CD4-positive, alpha-beta T cell treated with Interferon gamma for 1 hour (primary cell): Measurements from ENCODE around the gene SLC35F3.
"Not testable (repeated sequence)": the region's sequence is repeated elsewhere in the genome, so short reads cannot be mapped to it uniquely, and the experiment has no call there.

Source experiments
- DNase-seq: peaks from one replicate; pipeline ENCODE4 v3.0.0-alpha.2; 2020

The SLC35F3 gene

GRCh38 chr1:233904633-233905415 lies at the start of gene SLC35F3:
TSS of gene SLC35F3 (plus strand) at chr1:233904676.
- DNase-seq, result no peak

DNA sequence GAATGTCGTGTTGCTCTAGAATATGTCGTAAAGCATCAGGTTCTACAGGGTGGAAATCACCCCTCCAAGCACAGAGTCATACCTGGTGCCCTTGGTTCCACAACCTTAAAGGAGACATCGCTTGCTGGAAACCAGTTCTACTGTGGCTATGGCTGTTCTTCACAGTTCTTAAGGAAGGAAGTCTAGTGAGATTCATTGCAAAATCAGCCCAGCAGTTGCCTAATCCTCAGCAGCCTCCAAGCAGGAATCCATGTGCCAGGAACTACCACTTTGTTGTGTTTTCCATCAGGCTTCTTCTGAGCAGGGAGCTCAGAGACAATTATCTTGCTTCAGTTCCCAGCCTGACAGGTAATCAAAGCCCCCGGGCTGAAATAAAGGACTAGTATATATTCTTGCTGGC lies 45.0 kb upstream of the SLC35F3 start:
- no peak for DNase-seq

- no peak for DNase-seq
Measured at GRCh38 chr1:233863901-233864545, 40.5 kb upstream of the SLC35F3 start.

GRCh38 chr1:233864578-233864977 lies 39.9 kb upstream of the SLC35F3 start:
- no peak for DNase-seq

DNA sequence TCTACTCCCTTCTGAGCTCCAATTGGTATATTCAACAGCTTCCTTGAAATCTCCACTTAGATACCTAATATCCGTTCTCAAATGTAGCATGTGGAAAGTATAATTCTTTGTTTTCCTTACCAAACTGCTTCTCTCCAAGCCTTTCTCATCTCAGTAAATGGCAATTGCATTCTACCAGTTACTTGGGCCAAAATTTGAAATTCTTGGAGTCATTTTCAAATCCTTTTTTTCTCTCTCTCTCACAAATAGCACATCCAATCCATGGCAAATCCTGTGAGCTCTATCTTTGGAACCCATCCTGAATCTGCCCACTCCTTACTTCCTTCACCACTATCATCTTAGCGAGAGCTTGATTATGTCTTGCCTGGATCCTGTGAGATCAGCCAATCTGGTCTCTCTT lies 39.3 kb upstream of the SLC35F3 start:
- no peak for DNase-seq

DNA sequence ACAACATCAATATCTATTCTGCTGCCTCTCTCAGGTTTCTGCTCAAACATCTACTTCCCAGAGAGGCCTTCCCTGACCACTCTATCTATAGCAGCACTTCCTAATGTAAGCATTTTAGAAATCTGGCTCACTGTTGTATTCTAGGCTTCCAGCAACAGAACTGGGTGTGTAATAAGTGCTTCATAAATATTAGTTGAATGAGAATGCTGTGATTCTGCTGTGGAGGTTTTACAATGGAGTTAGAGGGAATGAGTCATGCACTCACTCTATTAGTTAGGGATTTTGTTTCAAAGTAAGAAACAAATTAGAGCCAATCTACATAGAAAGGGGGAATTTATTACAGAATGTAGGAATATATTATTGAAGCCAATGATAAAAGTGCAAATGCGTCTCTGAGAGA lies 38.6 kb upstream of the SLC35F3 start:
- no peak for DNase-seq

DNA sequence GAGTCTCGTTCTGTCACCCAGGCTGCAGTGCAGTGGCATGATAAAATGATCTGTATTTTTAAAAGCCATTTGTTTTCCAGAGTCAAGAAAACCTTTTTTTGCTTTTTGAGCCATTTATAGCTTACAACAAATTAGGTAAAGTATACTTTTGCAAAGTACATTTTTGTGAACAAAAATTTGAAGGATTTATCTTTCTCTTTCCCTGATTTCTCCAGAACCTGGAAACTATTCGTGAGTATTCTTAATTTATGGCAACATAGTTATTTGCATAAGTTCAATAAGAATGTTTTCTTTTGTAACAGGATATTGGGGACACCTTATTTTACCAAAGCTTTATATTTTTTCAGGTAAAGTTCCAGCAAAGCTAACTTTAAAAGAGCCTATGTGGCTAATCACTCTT lies 37.4 kb upstream of the SLC35F3 start:
- DNase-seq, result no peak

GRCh38 chr1:233868461-233868860 lies 36.0 kb upstream of the SLC35F3 start:
- DNase-seq, result no peak

GRCh38 chr1:233869680-233870079 lies 34.8 kb upstream of the SLC35F3 start:
- DNase-seq, result no peak

DNA sequence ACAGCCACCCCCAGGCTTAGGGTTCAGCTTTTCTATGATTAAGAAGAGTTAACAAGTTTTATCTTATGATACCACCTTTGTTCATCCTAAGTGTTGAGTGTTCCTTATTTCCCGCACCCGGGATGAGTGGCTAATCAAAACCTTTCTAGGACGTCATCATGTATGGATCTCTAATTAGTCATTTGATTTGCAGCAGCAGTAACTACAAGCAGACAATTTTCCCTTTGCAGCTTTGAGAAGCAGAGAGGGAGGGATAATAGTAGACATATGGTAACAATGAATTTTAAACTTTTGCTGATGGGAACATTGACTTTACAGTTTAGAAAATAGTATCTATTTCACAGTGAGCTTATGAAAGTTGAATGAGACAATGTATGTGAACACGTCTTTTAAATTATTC lies 30.8 kb upstream of the SLC35F3 start:
- DNase-seq, result no peak

- no peak for DNase-seq
Measured at GRCh38 chr1:233879841-233880240, 24.6 kb upstream of the SLC35F3 start.

GRCh38 chr1:233883671-233884070 lies 20.8 kb upstream of the SLC35F3 start:
- DNase-seq, result no peak

GRCh38 chr1:233884461-233885151 lies 19.9 kb upstream of the SLC35F3 start:
- DNase-seq, result no peak

DNA sequence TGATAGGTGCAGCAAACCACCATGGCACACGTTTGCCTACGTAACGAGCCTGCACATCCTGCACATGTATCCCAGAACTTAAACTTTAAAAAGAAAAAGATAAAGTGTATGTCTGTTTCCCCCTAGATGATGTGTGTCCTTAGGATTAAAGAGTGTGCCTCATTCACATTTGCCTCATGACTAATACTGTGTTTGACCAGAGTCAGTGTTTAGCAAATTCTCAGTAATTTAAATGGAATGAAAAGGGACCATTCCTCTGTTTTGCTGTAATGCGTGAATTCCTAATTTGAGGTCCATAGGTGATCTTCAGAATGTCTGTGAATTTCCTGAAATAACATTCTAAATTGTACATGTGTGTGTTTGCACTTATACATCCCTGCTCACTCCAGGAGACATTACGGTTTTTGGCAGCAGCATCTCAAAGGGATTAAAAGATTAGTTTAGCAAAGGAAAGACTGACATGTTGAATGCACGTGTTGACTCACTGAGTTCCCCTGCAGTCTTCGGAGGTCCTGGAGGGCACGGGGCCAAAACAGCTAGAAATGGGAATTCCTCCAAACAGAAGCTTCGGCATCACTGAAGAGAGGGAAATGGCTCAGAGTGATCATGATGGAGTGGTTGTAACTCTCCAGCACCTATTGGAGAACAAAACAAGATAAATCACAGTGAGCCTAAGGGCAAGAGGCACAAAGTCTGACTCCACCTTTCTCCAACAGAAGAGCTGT lies 19.1 kb upstream of the SLC35F3 start:
- DNase-seq, result no peak

GRCh38 chr1:233891151-233891550 lies 13.3 kb upstream of the SLC35F3 start:
- not testable (repeated sequence) for DNase-seq

DNA sequence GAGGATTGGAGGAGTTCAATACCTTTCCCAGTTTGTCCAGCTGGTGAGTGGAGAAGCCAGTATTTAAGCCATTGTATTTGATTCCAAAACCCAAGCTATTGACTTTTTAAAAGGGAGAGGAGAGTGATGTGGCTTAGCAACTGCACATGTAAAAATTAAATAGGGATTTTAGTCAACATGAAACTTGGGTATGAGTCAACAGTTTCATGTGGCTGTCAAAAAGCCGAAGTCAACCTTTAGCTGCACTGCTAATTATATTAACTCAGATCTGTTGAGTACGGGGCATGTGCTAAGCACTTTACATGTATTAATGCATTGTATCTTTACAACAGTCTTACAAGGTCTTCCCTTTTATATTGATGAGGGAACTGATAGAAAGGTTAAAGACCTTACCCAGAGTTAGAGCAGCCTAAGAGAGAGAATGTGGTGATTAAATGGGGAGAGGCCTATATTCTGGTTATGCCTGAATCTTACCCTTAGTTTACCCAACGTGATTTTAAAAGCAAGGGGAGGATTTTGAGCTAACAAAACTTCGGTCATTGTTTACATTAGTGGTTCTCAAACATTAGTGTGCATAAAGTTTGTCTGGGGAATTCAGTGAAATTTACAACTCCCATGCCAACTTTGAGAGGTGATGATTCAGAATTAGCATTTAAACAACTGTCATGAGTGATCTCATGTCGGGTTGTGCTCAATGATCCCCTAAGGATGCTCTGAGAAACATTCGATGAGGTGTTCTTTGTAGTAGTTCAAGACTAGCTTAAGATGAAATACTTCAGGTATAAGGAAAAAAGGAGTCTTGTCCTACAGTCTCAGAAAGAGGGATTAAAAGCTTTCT lies 6.9 kb upstream of the SLC35F3 start:
- no peak for DNase-seq

- no peak for DNase-seq
Measured at GRCh38 chr1:233901495-233901894, 3.0 kb upstream of the SLC35F3 start.

DNA sequence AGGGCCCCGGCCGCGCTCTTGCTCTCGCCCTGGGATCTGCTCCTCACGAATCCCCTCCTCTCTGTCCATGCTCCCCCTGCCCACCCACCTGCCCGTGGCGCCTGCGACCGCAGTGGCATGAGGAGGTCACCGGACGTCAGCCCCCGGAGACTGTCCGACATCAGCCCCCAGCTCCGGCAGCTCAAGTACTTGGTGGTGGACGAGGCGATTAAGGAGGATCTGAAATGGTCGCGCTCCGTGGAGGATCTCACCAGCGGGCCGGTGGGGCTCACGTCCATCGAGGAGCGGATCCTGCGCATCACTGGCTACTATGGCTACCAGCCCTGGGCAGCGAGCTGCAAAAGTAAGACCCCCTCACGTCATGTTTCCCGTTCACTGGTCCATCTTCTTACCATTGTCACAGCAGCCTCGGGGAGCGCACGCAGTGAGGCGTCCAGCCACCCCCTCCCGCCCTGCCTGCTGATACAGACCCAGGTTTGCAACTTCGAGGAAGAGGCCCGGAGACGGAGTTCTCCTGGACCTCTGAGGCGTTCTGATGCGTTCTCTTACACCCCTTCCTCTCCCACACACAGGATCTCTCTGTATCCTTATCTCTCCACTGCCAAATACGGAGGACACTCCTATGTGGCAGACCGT lies 1.1 kb downstream of the SLC35F3 start:
- no peak for DNase-seq

DNA sequence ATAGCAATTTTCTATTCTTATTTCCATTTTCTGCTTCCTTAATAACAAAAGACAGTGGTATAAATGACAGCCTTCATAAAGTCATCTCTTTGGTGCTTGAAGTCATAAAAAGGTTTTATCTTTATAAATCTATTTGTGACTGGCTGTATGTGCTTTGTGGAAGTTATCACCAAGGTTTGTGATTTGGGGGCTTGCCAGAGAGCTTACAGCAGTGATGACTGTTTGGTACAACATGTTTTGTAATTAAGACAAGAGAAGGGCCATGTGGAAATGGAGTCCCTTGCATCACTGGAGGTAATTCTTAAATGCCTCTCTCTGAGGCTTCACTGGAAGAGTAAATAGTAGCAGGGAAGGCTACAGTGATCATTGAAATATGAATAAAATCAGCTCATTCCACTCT lies 2.7 kb downstream of the SLC35F3 start:
- DNase-seq, result no peak

DNA sequence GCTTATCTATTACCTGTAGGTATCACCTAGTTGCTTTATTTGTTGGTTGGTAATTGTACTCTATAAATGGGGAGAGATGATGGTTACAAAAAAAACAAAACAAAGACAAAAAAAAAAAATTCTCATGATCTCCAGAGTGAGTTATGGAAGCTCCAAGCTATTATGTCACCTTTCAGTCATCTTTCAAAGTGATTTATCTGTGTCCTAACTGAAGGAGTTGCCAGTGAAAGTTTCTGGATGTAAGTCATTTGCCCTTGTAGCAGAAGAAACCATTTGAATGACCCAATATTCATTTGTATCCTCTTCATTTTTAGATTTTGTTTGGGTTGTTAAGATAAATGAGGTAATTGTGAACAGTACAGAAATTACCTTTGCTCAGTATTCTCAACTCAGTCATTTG lies 3.6 kb downstream of the SLC35F3 start:
- DNase-seq, result no peak

DNA sequence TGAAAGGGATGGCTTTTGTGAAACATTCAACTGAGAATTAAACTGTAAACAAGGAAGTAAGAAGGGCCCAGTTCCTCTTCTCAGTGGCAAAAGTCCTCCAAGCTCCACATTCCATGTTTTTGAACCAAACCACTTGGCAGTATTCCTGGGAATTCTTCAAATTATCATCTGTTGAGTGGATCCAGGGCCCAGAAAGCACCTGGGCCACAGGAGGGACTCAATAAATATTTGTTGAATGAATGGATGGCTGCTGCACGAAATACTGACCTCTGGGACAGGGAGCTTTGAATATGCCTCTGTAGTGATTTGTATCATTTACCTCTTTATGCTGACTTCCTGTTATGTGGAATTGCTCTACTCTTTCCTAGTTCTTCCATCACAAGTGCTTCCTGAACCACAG lies 4.7 kb downstream of the SLC35F3 start:
- no peak for DNase-seq

GRCh38 chr1:233912447-233912846 lies 8.0 kb downstream of the SLC35F3 start:
- DNase-seq, result no peak
